GM12892 (cell line): ENCODE measurements around the gene ARID5B.

Experiments used
- POLR2A ChIP-seq: IDR thresholded peaks from 2 replicates; pipeline ENCODE4 v1.6.1; 2011; ENCODE audit warnings: low read depth, low read length, control low read depth
- POLR2AphosphoS5 ChIP-seq: IDR thresholded peaks from 2 replicates; pipeline ENCODE4 v1.6.1; 2011; ENCODE audit warnings: low read depth, low read length, control low read depth

DNA sequence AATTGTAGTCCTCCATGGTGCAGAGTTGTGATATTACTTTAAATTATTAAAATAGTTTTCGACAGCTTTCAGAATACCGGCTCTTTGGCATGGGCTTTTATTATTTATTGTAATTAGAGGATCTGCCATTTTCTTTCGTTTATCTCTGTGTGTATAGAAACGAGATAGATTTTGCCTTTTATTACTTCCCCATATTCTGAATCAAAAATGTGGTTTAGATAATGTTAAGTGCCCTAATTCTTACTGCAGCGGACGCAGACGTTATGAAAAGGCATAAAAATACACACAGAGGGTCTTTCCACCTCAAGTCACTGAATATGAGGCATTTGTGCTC, 1.9 kb upstream of the ARID5B start:
- no peak for TF ChIP-seq POLR2A
- no peak for TF ChIP-seq POLR2AphosphoS5
